Neural cell (in vitro differentiated cells): ENCODE data around the gene MEGF9. TPM values are rescaled to one million over a fixed set of nuclear protein-coding genes. Genes with fewer than 3 reads are reported as not detected.

Experiments used
- H2AFZ ChIP-seq: fragments of 200-600, 300-800 bp; sonication (generic), shearing (Covaris generic); 2 replicates; pipeline ENCODE4 v1.6.0; 2014; ENCODE audit warnings: low read depth, mild to moderate bottlenecking, antibody characterized with exemption, low read length, moderate library complexity
- H3F3A ChIP-seq: fragments of 200-600 bp; shearing (Covaris generic); 2 replicates; pipeline ENCODE4 v1.6.1; 2016; ENCODE audit warnings: mild to moderate bottlenecking, moderate library complexity, mixed read lengths, antibody characterized with exemption, low read length; ENCODE audit not compliant: insufficient read depth, poor library complexity, severe bottlenecking
- H3K27ac ChIP-seq: fragments of 200-600, 300-800 bp; sonication (generic), shearing (Covaris generic); 2 replicates; pipeline ENCODE4 v1.5.1; 2014; ENCODE audit warnings: mild to moderate bottlenecking, low read length, moderate library complexity
- H3K27me3 ChIP-seq: fragments of 300-800, 200-600 bp; sonication (generic), shearing (Covaris generic); 2 replicates; pipeline ENCODE4 v1.6.0; 2014; ENCODE audit warnings: mild to moderate bottlenecking, low read depth, low read length, moderate library complexity; ENCODE audit not compliant: insufficient read depth
- H3K36me3 ChIP-seq: fragments of 300-800, 200-600 bp; sonication (generic), shearing (Covaris generic); 2 replicates; pipeline ENCODE4 v1.5.1; 2014; ENCODE audit warnings: mild to moderate bottlenecking, antibody characterized with exemption, low read length, moderate library complexity; ENCODE audit not compliant: insufficient read depth
- H3K4me2 ChIP-seq: fragments of 300-800, 200-600 bp; sonication (generic), shearing (Covaris generic); 2 replicates; pipeline ENCODE4 v1.6.0; 2014; ENCODE audit warnings: mild to moderate bottlenecking, low read length
- H3K4me3 ChIP-seq: fragments of 300-800, 200-600 bp; sonication (generic), shearing (Covaris generic); 2 replicates; pipeline ENCODE4 v1.5.1; 2014; ENCODE audit warnings: mild to moderate bottlenecking, low read length, moderate library complexity
- H3K79me2 ChIP-seq: fragments of 200-600 bp; shearing (Covaris generic); replicated peaks from 2 replicates; pipeline ENCODE4 v1.6.0; 2014; ENCODE audit warnings: mild to moderate bottlenecking, low read length, moderate library complexity; ENCODE audit not compliant: insufficient read depth
- H3K9ac ChIP-seq: fragments of 300-800, 200-600 bp; sonication (generic), shearing (Covaris generic); 2 replicates; pipeline ENCODE4 v1.6.1; 2016; ENCODE audit warnings: mild to moderate bottlenecking, low read length, mixed read lengths
- H3K9me2 ChIP-seq: fragments of 200-600 bp; shearing (Covaris generic); 2 replicates; pipeline ENCODE4 v1.6.1; 2016; ENCODE audit warnings: mild to moderate bottlenecking, low read length, mixed read lengths; ENCODE audit not compliant: insufficient read depth
- H3K9me3 ChIP-seq: fragments of 200-600, 300-800 bp; sonication (generic), shearing (Covaris generic); 2 replicates; pipeline ENCODE4 v1.6.1; 2016; ENCODE audit warnings: mild to moderate bottlenecking, mixed run types, low read length, moderate library complexity, mixed read lengths
- H4K20me1 ChIP-seq: fragments of 200-600 bp; shearing (Covaris generic); 2 replicates; pipeline ENCODE4 v1.6.1; 2016; ENCODE audit warnings: mild to moderate bottlenecking, mixed run types; ENCODE audit not compliant: insufficient read depth
- EP300 ChIP-seq: fragments of 450-650 bp; conservative IDR thresholded peaks from 2 replicates; pipeline ENCODE4 v1.6.1; 2014; ENCODE audit warnings: antibody characterized with exemption, mild to moderate bottlenecking, moderate library complexity; ENCODE audit not compliant: poor library complexity, severe bottlenecking
- EZH2 ChIP-seq: fragments of 200-600, 300-800 bp; shearing (Covaris generic), sonication (generic); IDR thresholded peaks from 2 replicates; pipeline ENCODE4 v1.6.1; 2014; ENCODE audit warnings: antibody characterized with exemption, low read length, borderline replicate concordance, mild to moderate bottlenecking; ENCODE audit not compliant: insufficient read depth, poor library complexity, severe bottlenecking
- MXI1 ChIP-seq: fragments of 450-650 bp; conservative IDR thresholded peaks from 2 replicates; pipeline ENCODE4 v1.6.1; 2014; ENCODE audit warnings: antibody characterized with exemption, mild to moderate bottlenecking; ENCODE audit not compliant: poor library complexity, severe bottlenecking
- POLR2AphosphoS5 ChIP-seq: IDR thresholded peaks from 2 replicates; pipeline ENCODE4 v1.6.1; 2012
- RAD21 ChIP-seq: fragments of 450-650 bp; conservative IDR thresholded peaks from 2 replicates; pipeline ENCODE4 v1.6.1; 2014; ENCODE audit warnings: antibody characterized with exemption, mild to moderate bottlenecking, moderate library complexity
- SMC3 ChIP-seq: fragments of 450-650 bp; conservative IDR thresholded peaks from 2 replicates; pipeline ENCODE4 v1.6.1; 2014; ENCODE audit warnings: antibody characterized with exemption, mild to moderate bottlenecking, moderate library complexity; ENCODE audit not compliant: poor library complexity
- TAF1 ChIP-seq: IDR thresholded peaks from 2 replicates; pipeline ENCODE4 v1.6.1; 2012; ENCODE audit warnings: low read depth
- polyA plus RNA-seq: library from polyadenylated mRNA; depleted of rRNA; stranded (reverse); fragments of >200 nt; gene quantifications from 2 replicates; pipeline ENCODE4 v1.2.3, GENCODE V29; 2014
- TF ChIP-seq, protein P1 (sequence below): IDR thresholded peaks from 2 replicates; pipeline ENCODE4 v1.6.1; 2012; ENCODE audit warnings: borderline replicate concordance
- TF ChIP-seq, protein P2 (sequence below): fragments of 450-650 bp; IDR thresholded peaks from 2 replicates; pipeline ENCODE4 v1.5.1; 2014; ENCODE audit warnings: antibody characterized with exemption, mild to moderate bottlenecking, moderate library complexity; ENCODE audit not compliant: poor library complexity, severe bottlenecking

The MEGF9 gene
- polyA plus RNA-seq, 1 donor from 2014 or later = 35.0 TPM

GRCh38 chr9:120580051-120580896 lies 134.0 kb downstream of the MEGF9 start, which contains the start of gene CDK5RAP2:
Gene CDK5RAP2 (minus strand): TSS chr9:120580167. CDS start chr9:120579978, 189 bp downstream.
- H3K36me3 ChIP-seq = no peaks in the 10 kb centered on the region
- H3K9ac ChIP-seq = peak within 1 kb of the TSS; percentile 76
- H3K9me2 ChIP-seq = no peaks in the 10 kb centered on the region
- H3K27ac ChIP-seq = peak within 1 kb of the TSS; percentile 59
- peak within 1 kb of the TSS; percentile 83 for H2AFZ ChIP-seq
- peaks cover 29% of the 10 kb centered on the region for H3K79me2 ChIP-seq
- peak within 1 kb of the TSS; percentile 74 for H3K4me2 ChIP-seq
- no peaks in the 10 kb centered on the region for H3K9me3 ChIP-seq
- H4K20me1 ChIP-seq = no peaks in the 10 kb centered on the region
- peak within 1 kb of the TSS; percentile 83 for H3K4me3 ChIP-seq
- H3F3A ChIP-seq = no peaks in the 10 kb centered on the region
- TF ChIP-seq EZH2 (no peak), SMC3 (peak; percentile 11), EP300 (peak; percentile 52), MXI1 (peak; percentile 86), RAD21 (no peak), TAF1 (peak; percentile 36), POLR2AphosphoS5 (peak; percentile 81)
- TF ChIP-seq, protein P1, sequence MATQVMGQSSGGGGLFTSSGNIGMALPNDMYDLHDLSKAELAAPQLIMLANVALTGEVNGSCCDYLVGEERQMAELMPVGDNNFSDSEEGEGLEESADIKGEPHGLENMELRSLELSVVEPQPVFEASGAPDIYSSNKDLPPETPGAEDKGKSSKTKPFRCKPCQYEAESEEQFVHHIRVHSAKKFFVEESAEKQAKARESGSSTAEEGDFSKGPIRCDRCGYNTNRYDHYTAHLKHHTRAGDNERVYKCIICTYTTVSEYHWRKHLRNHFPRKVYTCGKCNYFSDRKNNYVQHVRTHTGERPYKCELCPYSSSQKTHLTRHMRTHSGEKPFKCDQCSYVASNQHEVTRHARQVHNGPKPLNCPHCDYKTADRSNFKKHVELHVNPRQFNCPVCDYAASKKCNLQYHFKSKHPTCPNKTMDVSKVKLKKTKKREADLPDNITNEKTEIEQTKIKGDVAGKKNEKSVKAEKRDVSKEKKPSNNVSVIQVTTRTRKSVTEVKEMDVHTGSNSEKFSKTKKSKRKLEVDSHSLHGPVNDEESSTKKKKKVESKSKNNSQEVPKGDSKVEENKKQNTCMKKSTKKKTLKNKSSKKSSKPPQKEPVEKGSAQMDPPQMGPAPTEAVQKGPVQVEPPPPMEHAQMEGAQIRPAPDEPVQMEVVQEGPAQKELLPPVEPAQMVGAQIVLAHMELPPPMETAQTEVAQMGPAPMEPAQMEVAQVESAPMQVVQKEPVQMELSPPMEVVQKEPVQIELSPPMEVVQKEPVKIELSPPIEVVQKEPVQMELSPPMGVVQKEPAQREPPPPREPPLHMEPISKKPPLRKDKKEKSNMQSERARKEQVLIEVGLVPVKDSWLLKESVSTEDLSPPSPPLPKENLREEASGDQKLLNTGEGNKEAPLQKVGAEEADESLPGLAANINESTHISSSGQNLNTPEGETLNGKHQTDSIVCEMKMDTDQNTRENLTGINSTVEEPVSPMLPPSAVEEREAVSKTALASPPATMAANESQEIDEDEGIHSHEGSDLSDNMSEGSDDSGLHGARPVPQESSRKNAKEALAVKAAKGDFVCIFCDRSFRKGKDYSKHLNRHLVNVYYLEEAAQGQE = peak; percentile 10
- TF ChIP-seq, protein P2, sequence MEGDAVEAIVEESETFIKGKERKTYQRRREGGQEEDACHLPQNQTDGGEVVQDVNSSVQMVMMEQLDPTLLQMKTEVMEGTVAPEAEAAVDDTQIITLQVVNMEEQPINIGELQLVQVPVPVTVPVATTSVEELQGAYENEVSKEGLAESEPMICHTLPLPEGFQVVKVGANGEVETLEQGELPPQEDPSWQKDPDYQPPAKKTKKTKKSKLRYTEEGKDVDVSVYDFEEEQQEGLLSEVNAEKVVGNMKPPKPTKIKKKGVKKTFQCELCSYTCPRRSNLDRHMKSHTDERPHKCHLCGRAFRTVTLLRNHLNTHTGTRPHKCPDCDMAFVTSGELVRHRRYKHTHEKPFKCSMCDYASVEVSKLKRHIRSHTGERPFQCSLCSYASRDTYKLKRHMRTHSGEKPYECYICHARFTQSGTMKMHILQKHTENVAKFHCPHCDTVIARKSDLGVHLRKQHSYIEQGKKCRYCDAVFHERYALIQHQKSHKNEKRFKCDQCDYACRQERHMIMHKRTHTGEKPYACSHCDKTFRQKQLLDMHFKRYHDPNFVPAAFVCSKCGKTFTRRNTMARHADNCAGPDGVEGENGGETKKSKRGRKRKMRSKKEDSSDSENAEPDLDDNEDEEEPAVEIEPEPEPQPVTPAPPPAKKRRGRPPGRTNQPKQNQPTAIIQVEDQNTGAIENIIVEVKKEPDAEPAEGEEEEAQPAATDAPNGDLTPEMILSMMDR = peak; percentile 27
- H3K27me3 ChIP-seq = no peaks in the 10 kb centered on the region

- no peaks in the 10 kb centered on the region for H3K27me3 ChIP-seq
- peak overlapping the region; percentile 59 for H3K27ac ChIP-seq
- no peaks in the 10 kb centered on the region for H3K9me3 ChIP-seq
- H3K9ac ChIP-seq = peak overlapping the region; percentile 76
- peak overlapping the region; percentile 25 for H2AFZ ChIP-seq
- no peaks in the 10 kb centered on the region for H3F3A ChIP-seq
- peak overlapping the region; percentile 83 for H3K4me3 ChIP-seq
- no peaks in the 10 kb centered on the region for H3K9me2 ChIP-seq
- H3K4me2 ChIP-seq = peak overlapping the region; percentile 74
- H3K36me3 ChIP-seq = no peaks in the 10 kb centered on the region
- H3K79me2 ChIP-seq = peaks cover 30% of the 10 kb centered on the region
- no peaks in the 10 kb centered on the region for H4K20me1 ChIP-seq
- TF ChIP-seq EZH2 (no peak), MXI1 (no peak), TAF1 (no peak), POLR2AphosphoS5 (no peak), RAD21 (peak; percentile 20), SMC3 (peak; percentile 11), EP300 (no peak)
- TF ChIP-seq, protein P1 = peak; percentile 19
- TF ChIP-seq, protein P2 = no peak
These were observed 134.9 kb downstream of the MEGF9 start for GRCh38 chr9:120579139-120580050.
